H4 (cell line): ENCODE results near the gene CIZ1. TPM values are rescaled to one million over a fixed set of nuclear protein-coding genes. Genes with fewer than 3 reads are reported as not detected.

Experiments
- DNase-seq: peaks from one replicate; pipeline ENCODE4 v3.0.0-alpha.2; 2015; ENCODE audit warnings: low spot score
- total RNA-seq: library from RNA; depleted of rRNA; stranded (reverse); fragments of >200 nt; shearing (Covaris generic); gene quantifications from 2 replicates; pipeline ENCODE4 v1.2.3, GENCODE V29; 2014; rRNA removed

The CIZ1 gene
- total RNA-seq, 1 experiment from 2014 or later, result 32.0 TPM

GRCh38 chr9:128124873-128125579, 66.3 kb downstream of the CIZ1 start:
- DNase-seq, result no peak

- DNase-seq, result no peak
Measured at GRCh38 chr9:128124451-128124850, 66.9 kb downstream of the CIZ1 start.

GRCh38 chr9:128123451-128124080, 67.8 kb downstream of the CIZ1 start:
- no peak for DNase-seq

DNA sequence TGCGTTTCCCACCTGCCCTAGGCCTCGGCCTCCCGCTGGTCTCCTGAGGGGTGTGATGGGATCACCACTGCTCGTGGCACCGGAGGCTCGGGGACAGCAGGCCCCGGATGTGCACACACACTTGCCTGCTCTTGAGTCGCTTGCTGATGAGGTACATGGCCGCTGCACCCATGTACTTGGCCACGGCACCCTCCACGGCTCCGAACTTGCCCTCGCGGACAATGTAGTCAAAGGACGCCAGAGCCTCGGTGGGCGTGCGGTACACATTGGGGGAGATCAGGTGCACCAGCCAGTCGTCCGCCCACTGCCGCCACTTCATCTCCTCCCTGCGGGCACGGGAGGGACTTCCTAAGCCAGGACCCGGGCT, 68.6 kb downstream of the CIZ1 start:
- no peak for DNase-seq

DNA sequence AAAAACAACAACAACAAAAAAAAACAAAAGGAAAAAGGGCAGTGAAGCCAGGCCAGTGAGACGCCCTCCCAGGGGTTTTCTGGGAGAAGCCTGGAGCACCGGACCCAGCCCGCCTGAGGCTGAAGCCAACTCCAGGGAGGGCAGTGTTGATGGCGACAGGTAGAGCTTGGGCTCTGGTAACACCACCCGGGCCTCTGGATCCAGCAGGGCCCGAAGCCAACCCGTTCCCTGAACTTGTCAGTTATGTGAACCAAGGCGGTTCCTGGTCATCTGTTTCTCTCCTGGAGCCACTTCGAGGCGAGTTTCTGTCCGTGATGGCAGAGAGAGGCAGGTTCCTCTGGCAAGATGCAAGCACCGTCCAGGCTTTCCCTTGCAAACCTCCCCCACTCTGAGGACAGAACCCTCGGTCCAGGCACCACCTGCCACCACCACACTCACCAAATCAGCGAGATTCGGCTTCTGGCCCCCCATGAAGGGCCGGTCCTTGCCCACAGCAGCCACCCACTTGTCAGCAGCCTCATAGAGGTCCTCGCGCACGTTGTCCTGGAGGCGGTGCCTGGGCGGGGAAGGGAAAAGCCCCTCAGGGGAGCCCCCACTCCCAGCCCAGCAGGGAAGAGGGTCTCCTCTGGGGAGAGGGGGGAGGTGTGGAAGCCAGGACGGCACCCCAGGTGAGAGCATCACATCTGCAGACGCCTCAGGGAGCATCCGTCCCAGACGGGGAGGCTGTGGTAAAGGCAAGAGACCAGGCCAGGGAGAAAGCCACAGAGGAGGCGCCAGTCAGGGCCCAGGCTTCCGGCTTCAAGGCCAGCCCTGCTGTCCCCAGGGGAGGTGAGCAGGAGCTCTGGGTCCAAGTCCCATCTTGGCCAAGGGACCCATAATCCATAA, 69.2 kb downstream of the CIZ1 start:
- no peak for DNase-seq

DNA sequence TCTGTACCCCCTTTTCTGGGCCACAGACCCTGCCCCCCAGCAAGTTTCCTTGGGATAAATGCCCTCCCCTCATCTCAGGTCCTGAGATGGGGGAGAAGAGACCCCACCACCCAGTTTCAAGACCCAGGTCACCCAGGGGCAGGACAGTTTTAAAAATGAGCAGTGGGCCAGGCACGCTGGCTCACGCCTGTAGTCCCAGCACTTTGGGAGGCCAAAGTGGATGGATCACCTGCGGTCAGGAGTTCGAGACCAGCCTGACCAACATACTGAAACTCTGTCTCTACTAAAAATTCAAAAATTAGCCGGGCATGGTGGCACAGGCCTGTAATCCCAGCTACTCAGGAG, 69.9 kb downstream of the CIZ1 start:
- DNase-seq, result no peak

DNA sequence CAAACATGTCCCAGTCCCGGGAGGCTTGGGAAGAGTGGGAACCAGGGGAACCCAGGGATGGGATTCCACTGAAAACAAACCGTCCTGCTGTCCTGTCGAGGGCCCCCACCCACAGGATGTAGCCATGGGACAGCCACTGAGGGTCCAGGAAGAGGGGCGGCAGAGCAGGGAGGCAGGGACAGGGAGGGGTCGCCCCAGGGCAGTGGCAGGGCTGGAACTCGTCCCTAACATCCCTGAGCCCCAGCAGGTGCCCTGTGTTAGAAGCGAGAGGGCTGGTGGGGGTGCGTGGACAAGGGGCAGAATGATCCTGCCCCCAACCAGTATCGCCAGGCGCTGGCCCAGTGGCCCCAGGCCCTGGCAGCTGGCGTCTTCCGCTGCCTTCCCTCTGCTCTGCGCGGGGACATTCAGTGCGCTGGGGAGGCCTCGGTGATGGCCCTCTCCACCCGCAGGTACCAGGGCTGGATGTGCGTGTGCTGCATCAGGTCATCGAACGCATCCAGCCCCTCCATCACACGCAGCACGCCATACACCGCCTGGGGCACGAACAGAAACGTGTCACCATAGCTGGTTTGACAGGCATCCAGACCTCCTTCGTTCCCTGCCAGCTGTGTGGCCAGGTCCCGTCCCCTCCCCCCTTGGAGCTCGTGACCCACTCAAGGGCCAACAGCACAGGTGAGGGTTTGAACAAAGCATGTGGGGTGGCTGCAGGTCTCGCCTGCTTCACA, 70.5 kb downstream of the CIZ1 start:
- no peak for DNase-seq

GRCh38 chr9:128120061-128120740, 71.2 kb downstream of the CIZ1 start:
- no peak for DNase-seq

DNA sequence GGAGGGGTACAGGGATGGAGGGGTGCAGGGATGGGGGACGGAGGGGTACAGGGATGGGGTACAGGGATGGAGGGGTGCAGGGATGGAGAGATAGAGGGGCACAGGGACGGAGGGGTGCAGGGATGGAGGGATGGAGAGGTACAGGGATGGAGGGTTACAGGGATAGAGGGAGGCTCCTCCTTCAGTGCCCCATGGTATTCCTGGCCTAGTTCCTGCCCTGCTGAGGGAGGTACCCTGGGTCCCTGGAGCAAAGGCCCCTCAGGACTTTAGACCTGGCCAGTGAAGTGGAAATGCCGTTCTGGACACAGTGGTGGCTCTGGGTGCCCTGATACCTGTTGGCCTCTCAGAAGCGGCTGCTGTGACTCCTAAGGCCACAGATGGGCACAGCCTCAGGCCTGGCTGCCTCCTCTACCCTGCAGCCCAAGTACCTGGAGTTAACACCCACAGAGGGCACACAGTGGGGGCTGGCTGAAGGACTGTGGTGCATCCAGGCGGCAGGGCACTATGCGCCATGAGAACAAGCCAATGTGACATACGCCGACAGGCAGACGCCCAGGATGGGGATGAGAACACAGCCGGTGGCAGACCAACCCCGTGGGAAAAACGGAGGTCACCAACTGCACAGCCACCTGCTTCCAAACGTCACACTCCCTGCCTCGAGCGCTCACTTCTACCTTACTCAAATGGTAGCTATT, 72.3 kb downstream of the CIZ1 start:
- DNase-seq, result no peak

DNA sequence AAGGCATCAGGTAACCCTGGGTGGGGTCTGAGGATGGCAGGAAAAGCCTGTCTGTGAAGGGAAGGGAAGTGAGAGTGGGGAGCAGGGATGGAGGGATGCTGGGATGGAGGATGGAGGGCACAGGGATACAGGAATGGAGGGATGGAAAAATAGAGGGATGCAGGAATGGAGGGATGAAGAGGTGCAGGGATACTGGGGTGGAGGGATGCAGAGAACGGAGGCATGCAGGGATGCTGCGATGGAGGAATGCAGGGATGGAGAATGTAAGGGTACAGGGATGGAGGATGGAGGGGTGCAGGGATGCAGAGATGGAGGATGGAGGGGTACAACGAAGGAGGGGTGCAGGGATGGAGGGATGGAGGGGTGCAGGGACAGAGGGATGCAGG, 72.9 kb downstream of the CIZ1 start:
- no peak for DNase-seq

GRCh38 chr9:128117613-128118471, 73.5 kb downstream of the CIZ1 start:
- DNase-seq, result peak; percentile 70

DNA sequence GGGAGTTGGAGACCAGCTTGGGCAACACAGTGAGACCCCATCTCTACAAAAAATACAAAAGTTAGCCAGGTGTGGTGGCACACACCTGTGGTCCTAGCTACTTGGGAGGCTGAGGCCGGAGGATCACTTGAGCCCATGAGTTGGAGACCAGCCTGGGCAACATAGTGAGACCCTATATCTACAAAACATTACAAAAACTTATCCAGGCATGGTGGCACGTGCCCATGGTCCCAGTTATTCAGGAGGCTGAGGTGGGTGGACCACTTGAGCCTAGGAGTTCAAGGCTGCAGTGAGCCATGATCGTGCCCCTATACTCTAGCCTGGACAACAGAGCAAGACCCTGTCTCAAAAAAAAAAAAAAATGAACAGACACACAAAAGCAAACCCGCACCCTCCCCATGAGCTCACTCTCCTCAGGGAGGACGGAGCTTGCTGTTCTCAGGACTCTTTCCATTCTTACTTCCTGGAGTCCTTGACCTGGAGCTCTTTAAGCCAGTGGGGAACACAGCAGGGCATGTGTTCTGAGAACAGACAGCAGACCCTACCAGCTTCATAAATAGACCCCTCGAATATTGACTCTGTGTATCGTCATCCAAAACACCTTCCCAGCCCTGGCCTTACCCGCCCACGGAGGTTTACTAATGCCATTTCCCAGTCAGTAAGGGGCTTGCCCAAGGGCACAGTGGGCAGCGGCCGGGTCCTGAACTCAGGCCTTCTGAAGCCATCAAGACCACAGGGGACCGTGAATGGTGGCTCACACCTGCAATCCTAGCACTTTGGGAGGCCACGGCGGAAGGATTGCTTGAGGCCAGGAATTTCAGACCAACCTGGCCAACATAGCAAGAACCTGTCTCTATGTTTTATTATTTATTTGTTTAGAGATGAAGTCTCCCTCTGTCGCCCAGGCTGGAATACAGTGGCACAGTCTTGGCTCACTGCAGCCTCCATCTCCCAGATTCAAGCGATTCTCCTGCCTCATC, 75.0 kb downstream of the CIZ1 start:
- no peak for DNase-seq

Other genes with a start within 250 kb of the CIZ1 start
- gene EEIG1, start 210.6 kb downstream of the CIZ1 start, total RNA-seq, result 7.6 and 10.6 TPM in 2 replicates
- 6.5 and 12.3 TPM in 2 replicates for gene NAIF1, start 124.3 kb downstream of the CIZ1 start, total RNA-seq
- gene SLC25A25, start 123.3 kb downstream of the CIZ1 start, total RNA-seq, result 4.7 and 5.8 TPM in 2 replicates
- gene PTGES2, start 63.8 kb downstream of the CIZ1 start, total RNA-seq, result 25.7 and 37.0 TPM in 2 replicates
- 0.19 TPM in 1 of 2 replicates, not detected in the other for gene LCN2, start 42.1 kb downstream of the CIZ1 start, total RNA-seq
- 137 and 245 TPM in 2 replicates for gene BBLN, start 31.3 kb downstream of the CIZ1 start, total RNA-seq
- 19.7 and 20.0 TPM in 2 replicates for gene DNM1, start 11.8 kb upstream of the CIZ1 start, total RNA-seq
- 40.3 and 56.0 TPM in 2 replicates for gene GOLGA2, start 84.4 kb upstream of the CIZ1 start, total RNA-seq
- gene SWI5, start 84.7 kb upstream of the CIZ1 start, total RNA-seq, result 59.5 and 66.7 TPM in 2 replicates
- gene TRUB2, start 130.9 kb upstream of the CIZ1 start, total RNA-seq, result 13.8 and 15.6 TPM in 2 replicates
- gene COQ4, start 131.3 kb upstream of the CIZ1 start, total RNA-seq, result 39.6 and 46.3 TPM in 2 replicates
- 15.1 and 21.9 TPM in 2 replicates for gene SLC27A4, start 149.0 kb upstream of the CIZ1 start, total RNA-seq
- gene URM1, start 179.8 kb upstream of the CIZ1 start, total RNA-seq, result 52.3 and 71.9 TPM in 2 replicates
- 19.0 and 20.8 TPM in 2 replicates for gene CERCAM, start 229.3 kb upstream of the CIZ1 start, total RNA-seq